GM12878 (cell line): Measurements from ENCODE around the gene ZBTB44. TPM values are rescaled to one million over a fixed set of nuclear protein-coding genes. Genes with fewer than 3 reads are reported as not detected.

Source experiments
- ATAC-seq: fragments of 200-7000 bp; cut with Tn5 transposase; 3 replicates; pipeline ENCODE4 v1.9.1; 2020; ENCODE audit warnings: mild to moderate bottlenecking, moderate library complexity
- BruUV-seq: library from RNA; stranded (reverse); fragments of 400-500 nt; replicated peaks from 2 replicates; lab custom pipeline; 2021; lab: Mats Ljungman, UMichigan
- CTCF ChIA-PET: fragments of 300-600 bp; sonication (Branson Sonifier 250); formaldehyde crosslinking; extraction: SDS; loops from one replicate; lab custom pipeline; 2021; ENCODE audit warnings: inconsistent platforms; lab: Yijun Ruan, JAX
- POLR2A ChIA-PET: fragments of 350-600 bp; formaldehyde crosslinking; extraction: SDS; loops from one replicate; lab custom pipeline; 2021; ENCODE audit warnings: inconsistent platforms; lab: Charles Lee
- RAD21 ChIA-PET: fragments of 300-600 bp; sonication (Branson Sonifier 250); formaldehyde crosslinking; loops from one replicate; lab custom pipeline; 2023; ENCODE audit warnings: antibody characterized with exemption; ENCODE audit not compliant: unreplicated experiment; lab: Charles Lee
- SMC1A ChIA-PET: fragments of 300-600 bp; sonication (Branson Sonifier 250); formaldehyde crosslinking; loops from one replicate; lab custom pipeline; 2023; ENCODE audit not compliant: unreplicated experiment, uncharacterized antibody; lab: Charles Lee
- DNase-seq: peaks from one replicate; pipeline ENCODE4 v3.0.0-alpha.2; 2011; ENCODE audit warnings: low read depth, low spot score
- FAIRE-seq: peaks from 3 replicates; lab custom pipeline; 2011; peaks lifted over from hg19 to GRCh38; lab: Jason Lieb, UNC
- H2AFZ ChIP-seq: 2 replicates; pipeline ENCODE4 v1.6.0; 2011; ENCODE audit warnings: low read depth, low read length, control low read depth; ENCODE audit not compliant: control insufficient read depth
- H3K27ac ChIP-seq: 2 replicates; pipeline ENCODE4 v1.5.1; 2011; ENCODE audit warnings: control low read depth; ENCODE audit not compliant: control insufficient read depth, insufficient read depth
- H3K27me3 ChIP-seq, 2 experiments: replicated peaks in 1 of 2; 2 replicates each; pipeline versions ENCODE4 v1.6.0 to v1.6.1; 2011; ENCODE audit warnings: low read length in 1 of 2; ENCODE audit not compliant: control insufficient read depth in 2 of 2, insufficient read depth in 2 of 2
- H3K36me3 ChIP-seq, 2 experiments: 2 replicates each; pipeline ENCODE4 v1.5.1; 2011; ENCODE audit warnings: low read length in 1 of 2; ENCODE audit not compliant: control insufficient read depth in 2 of 2, insufficient read depth in 2 of 2
- H3K4me1 ChIP-seq: 2 replicates; pipeline ENCODE4 v1.6.1; 2011; ENCODE audit warnings: mild to moderate bottlenecking, low read length, moderate library complexity, mixed read lengths; ENCODE audit not compliant: control insufficient read depth, insufficient read depth
- H3K4me2 ChIP-seq: 2 replicates; pipeline ENCODE4 v1.6.0; 2011; ENCODE audit warnings: control low read depth; ENCODE audit not compliant: control insufficient read depth, insufficient read depth
- H3K4me3 ChIP-seq: fragments of 200-600 bp; sonication (generic); 2 replicates; pipeline ENCODE4 v1.5.1; 2016
- H3K79me2 ChIP-seq: 2 replicates; pipeline ENCODE4 v1.6.0; 2011; ENCODE audit warnings: low read length; ENCODE audit not compliant: control insufficient read depth, insufficient read depth
- H3K9ac ChIP-seq: 2 replicates; pipeline ENCODE4 v1.8.0; 2011; ENCODE audit warnings: low read length, control low read depth, mixed read lengths; ENCODE audit not compliant: control insufficient read depth, insufficient read depth
- H3K9me3 ChIP-seq: replicated peaks from 3 replicates; pipeline ENCODE4 v1.5.1; 2011; ENCODE audit warnings: mild to moderate bottlenecking, low read length; ENCODE audit not compliant: control insufficient read depth, insufficient read depth
- H4K20me1 ChIP-seq: 2 replicates; pipeline ENCODE4 v1.6.0; 2011; ENCODE audit not compliant: control insufficient read depth, insufficient read depth
- ATF7 ChIP-seq: fragments of 450-650 bp; IDR thresholded peaks from 2 replicates; pipeline ENCODE4 v1.6.1; 2016; ENCODE audit warnings: low read depth, mild to moderate bottlenecking
- BCL11A ChIP-seq: IDR thresholded peaks from 2 replicates; pipeline ENCODE4 v1.6.1; 2011; ENCODE audit warnings: low read depth, low read length
- CHD4 ChIP-seq: fragments of 200-600 bp; sonication (generic); IDR thresholded peaks from 2 replicates; pipeline ENCODE4 v1.6.1; 2016; ENCODE audit warnings: mild to moderate bottlenecking
- CREB1 ChIP-seq: IDR thresholded peaks from 2 replicates; pipeline ENCODE4 v1.6.1; 2012; ENCODE audit warnings: low read depth, mild to moderate bottlenecking, inconsistent platforms
- DPF2 ChIP-seq: fragments of 450-650 bp; IDR thresholded peaks from 2 replicates; pipeline ENCODE4 v1.6.1; 2017; ENCODE audit warnings: mild to moderate bottlenecking
- E4F1 ChIP-seq: fragments of 450-650 bp; IDR thresholded peaks from 2 replicates; pipeline ENCODE4 v1.6.1; 2018; ENCODE audit warnings: borderline replicate concordance, mild to moderate bottlenecking; ENCODE audit not compliant: partially characterized antibody
- ESRRA ChIP-seq: IDR thresholded peaks from 2 replicates; pipeline ENCODE4 v1.6.1; 2012; ENCODE audit warnings: mild to moderate bottlenecking, low read length, improper control_type of control experiment
- GATAD2B ChIP-seq: fragments of 450-650 bp; conservative IDR thresholded peaks from 2 replicates; pipeline ENCODE4 v1.6.1; 2017; ENCODE audit warnings: low read depth, mild to moderate bottlenecking, moderate library complexity
- MXI1 ChIP-seq: fragments of 150-350 bp; IDR thresholded peaks from 2 replicates; pipeline ENCODE4 v1.6.1; 2011; ENCODE audit warnings: low read depth, mild to moderate bottlenecking, inconsistent platforms, low read length, improper control_type of control experiment
- MYC ChIP-seq: IDR thresholded peaks from 2 replicates; pipeline ENCODE4 v1.6.1; 2011; ENCODE audit warnings: mild to moderate bottlenecking, low read length, moderate library complexity, inconsistent platforms; ENCODE audit not compliant: insufficient read depth, insufficient replicate concordance, insufficient read length, severe bottlenecking
- NR2F1 ChIP-seq: fragments of 450-650 bp; conservative IDR thresholded peaks from 2 replicates; pipeline ENCODE4 v1.6.1; 2017; ENCODE audit warnings: mild to moderate bottlenecking
- PAX5 ChIP-seq: IDR thresholded peaks from 2 replicates; pipeline ENCODE4 v1.6.1; 2011; ENCODE audit warnings: low read depth, low read length, borderline replicate concordance
- PAX8 ChIP-seq: fragments of 450-650 bp; IDR thresholded peaks from 2 replicates; pipeline ENCODE4 v1.6.1; 2017; ENCODE audit warnings: mild to moderate bottlenecking, moderate library complexity
- POLR2A ChIP-seq: IDR thresholded peaks from 2 replicates; pipeline ENCODE4 v1.6.1; 2011; ENCODE audit warnings: low read depth, mild to moderate bottlenecking, low read length
- POU2F2 ChIP-seq: IDR thresholded peaks from 3 replicates; pipeline ENCODE4 v1.6.1; 2011; ENCODE audit warnings: low read depth, mild to moderate bottlenecking, low read length, borderline replicate concordance
- RB1 ChIP-seq: fragments of 450-650 bp; formaldehyde crosslinking; IDR thresholded peaks from 2 replicates; pipeline ENCODE4 v1.6.1; 2017; ENCODE audit warnings: mild to moderate bottlenecking, borderline replicate concordance
- RBBP5 ChIP-seq: fragments of 200-600 bp; sonication (generic); conservative IDR thresholded peaks from 2 replicates; pipeline ENCODE4 v1.6.1; 2016
- SIN3A ChIP-seq: IDR thresholded peaks from 2 replicates; pipeline ENCODE4 v1.6.1; 2012; ENCODE audit warnings: low read depth, low read length, improper control_type of control experiment
- SMARCA5 ChIP-seq: fragments of 450-650 bp; IDR thresholded peaks from 2 replicates; pipeline ENCODE4 v1.6.1; 2017; ENCODE audit warnings: mild to moderate bottlenecking
- SP1 ChIP-seq: IDR thresholded peaks from one replicate; pipeline ENCODE4 v1.6.1; 2011; ENCODE audit warnings: low read depth, low read length
- SREBF1 ChIP-seq: IDR thresholded peaks from 2 replicates; pipeline ENCODE4 v1.6.1; 2012; ENCODE audit warnings: mild to moderate bottlenecking, low read length
- TAF1 ChIP-seq: IDR thresholded peaks from 2 replicates; pipeline ENCODE4 v1.6.1; 2011; ENCODE audit warnings: mild to moderate bottlenecking, low read depth, low read length, borderline replicate concordance
- TCF7 ChIP-seq: IDR thresholded peaks from 2 replicates; pipeline ENCODE4 v1.6.1; 2014; ENCODE audit warnings: antibody characterized with exemption, borderline replicate concordance
- YY1 ChIP-seq: IDR thresholded peaks from 2 replicates; pipeline ENCODE4 v1.6.1; 2011; ENCODE audit warnings: low read depth, mild to moderate bottlenecking, low read length
- ZNF274 ChIP-seq: IDR thresholded peaks from one replicate; pipeline ENCODE4 v1.8.0; 2011; ENCODE audit not compliant: insufficient read length, insufficient read depth
- WGBS: methylation state at CpG from one replicate; pipeline ENCODE4 v1.1.6; 2016; ENCODE audit warnings: low lambda C conversion rate; ENCODE audit not compliant: insufficient replicate concordance, insufficient coverage; ENCODE audit errors: missing lambda C conversion rate; 5-methylcytosine and 5-hydroxymethylcytosine counted together
- in situ Hi-C: fragments of 300-500 bp; cut with MboI; formaldehyde crosslinking; loops from 9 replicates; pipeline ENCODE4 v1.14.3; 2018; ENCODE audit warnings: mixed read lengths
- intact Hi-C: fragments of 100-400 bp; cut with micrococcal nuclease; formaldehyde crosslinking; loops from one replicate; pipeline ENCODE4 v1.14.2; 2022; ENCODE audit not compliant: unreplicated experiment
- polyA plus RNA-seq, 11 experiments: library from polyadenylated mRNA; depleted of rRNA in 4 of 11; unstranded in 6 of 11; stranded (reverse) in 5 of 11; fragments of >200 nt; fragmentation: Nextera tagmentation in 4 of 11; fragmentation: Illumina TruSeq in 1 of 11; extraction: Ambion mirVana in 4 of 11; extraction: Trizol in 1 of 11; gene quantifications; 1 replicate in 1 of 11; 2 replicates in 10 of 11; pipeline versions ENCODE4 v1.2.1 to v1.2.3, GENCODE V29; 2011 to 2016; ENCODE audit warnings: inconsistent platforms in 2 of 11, missing spikeins in 2 of 11, low read depth in 1 of 11
- total RNA-seq, 4 experiments: library from RNA; depleted of rRNA in 3 of 4; stranded (reverse); fragments of >200 nt in 3 of 4; fragmentation: Illumina TruSeq in 1 of 4; extraction: Trizol in 1 of 4; gene quantifications; 2 replicates each; pipeline versions ENCODE4 v1.2.1 to v1.2.3, GENCODE V29; 2013 to 2021

The ZBTB44 gene
- total and polyA plus RNA-seq, 10 of the 15 experiments (the other 5 are each of a cell fraction or from before 2014, with no cell fraction given): 2.8 to 38.2 (median 12.2) TPM

DNA sequence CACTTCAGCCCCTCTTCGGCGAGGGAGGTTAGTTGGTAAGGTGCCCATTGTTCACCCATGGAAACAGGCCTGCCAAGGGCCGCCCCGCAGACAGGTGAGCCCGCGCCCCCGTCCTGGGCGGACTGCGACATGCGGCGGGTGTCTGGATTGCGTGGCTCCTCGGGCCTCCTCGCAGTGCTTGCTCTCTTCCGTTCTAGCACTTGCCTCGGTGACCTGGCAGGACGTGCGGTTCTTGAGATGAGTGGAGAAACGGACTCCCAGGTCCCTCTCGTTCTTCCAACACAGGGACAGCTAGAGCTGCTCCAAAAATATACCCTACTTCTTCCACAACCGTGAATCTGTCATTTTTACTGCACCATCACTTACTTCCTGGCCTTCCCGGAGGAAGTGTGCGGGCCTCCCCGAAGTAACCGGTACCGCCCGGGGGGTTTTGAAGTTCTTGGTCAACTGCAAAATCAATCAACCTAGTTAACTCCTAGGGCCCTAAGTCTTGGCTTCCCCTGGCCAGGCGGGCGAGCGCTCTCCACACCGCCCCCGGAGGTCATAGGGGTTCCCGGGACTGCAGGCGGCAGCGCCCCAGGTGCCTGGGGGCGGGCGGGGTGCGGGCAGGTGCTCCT lies 745 bp upstream of the ZBTB44 start (continued):
- 0 out of 2 replicates have a peak, but pooled peaks have one; percentile 48 for TF ChIP-seq GATAD2B
- no peak for TF ChIP-seq POU2F2
- no peak for TF ChIP-seq PAX8
- TF ChIP-seq CHD4: no peak
- TF ChIP-seq YY1: no peak
- TF ChIP-seq ZNF274: no peak
- TF ChIP-seq CREB1: no peak
- TF ChIP-seq PAX5: no peak
- no peak for TF ChIP-seq MXI1
- TF ChIP-seq DPF2: peak; percentile 52; the same call in 1 of the 2 replicates
- no peak; the same call in 1 of the 2 replicates for TF ChIP-seq TAF1
- TF ChIP-seq TCF7: no peak
- no peak for TF ChIP-seq SREBF1
- no peak for TF ChIP-seq BCL11A
- TF ChIP-seq ESRRA: no peak
- TF ChIP-seq, all 136 proteins: peak for 10

DNA sequence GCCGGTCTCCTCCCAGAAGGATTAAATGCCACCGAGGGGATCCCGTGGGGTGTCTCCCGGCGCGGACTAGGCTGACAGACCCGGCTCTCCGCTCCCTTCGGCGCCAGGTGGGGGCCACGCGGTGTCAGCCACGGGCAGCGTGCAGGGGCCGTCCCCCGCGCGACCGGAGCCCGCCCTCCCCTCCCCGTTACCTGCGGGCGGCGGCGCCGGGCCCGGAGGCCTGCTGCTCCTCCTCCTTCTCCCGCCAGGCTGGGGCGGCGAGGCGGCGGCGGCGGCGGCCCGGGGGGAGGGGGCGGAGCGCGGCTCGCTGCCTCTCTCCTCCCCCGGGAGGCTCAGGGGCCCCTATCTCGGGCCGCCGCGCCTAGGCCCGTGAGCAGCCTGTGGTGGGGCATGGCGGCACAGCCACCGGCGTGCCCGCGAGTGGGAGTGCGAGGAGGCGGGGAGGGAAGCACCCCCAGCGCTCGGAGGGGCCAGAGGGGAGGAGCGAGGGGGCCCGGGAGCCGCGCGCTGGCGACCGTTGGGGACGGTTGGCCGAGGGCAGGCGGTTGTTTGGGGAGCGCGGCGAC lies 450 bp downstream of the ZBTB44 start:
- in situ Hi-C loops (no loop called here), intact Hi-C loops (loop anchor here (5.0 kb wide), 2 partner anchors 37 to 72 kb away; no protein-coding TSS in a partner anchor)
- peak overlapping the region; percentile 83 for H3K9ac ChIP-seq
- no peaks in the 10 kb centered on the region for H3K9me3 ChIP-seq
- 0 out of 2 replicates have a peak overlapping the region, but pooled peaks have one; percentile 38 for H3K4me2 ChIP-seq
- H4K20me1 ChIP-seq: no peaks in the 10 kb centered on the region
- H3K27ac ChIP-seq: peak overlapping the region; percentile 78
- no peaks in the 10 kb centered on the region for H3K27me3 ChIP-seq
- SMC1A ChIA-PET: interaction anchor here (5.3 kb wide), 1 partner anchor 13 kb away, joined by 40 read pairs; no protein-coding TSS in a partner anchor
- ATAC-seq (peak; percentile 77), DNase-seq (no peak), FAIRE-seq (no peak)
- H3K36me3 ChIP-seq: no peaks in the 10 kb centered on the region
- peak overlapping the region; percentile 58 for H2AFZ ChIP-seq
- POLR2A ChIA-PET: interaction anchor here (5.0 kb wide), 1 partner anchor 13 kb away, joined by 24 read pairs; no protein-coding TSS in a partner anchor
- CTCF ChIA-PET: interaction anchor here (1.5 kb wide), 1 partner anchor 14 kb away, joined by 6 read pairs; no protein-coding TSS in a partner anchor
- peaks cover 32% of the 10 kb centered on the region for H3K79me2 ChIP-seq
- BruUV-seq: no TSS peak
- peak overlapping the region; percentile 75 for H3K4me3 ChIP-seq
- peaks cover 7% of the 10 kb centered on the region; the same call in 1 of the 2 replicates for H3K4me1 ChIP-seq
- under 1% methylated on average over 35 of the region's 68 CpGs for WGBS
- RAD21 ChIA-PET: no interaction called here
- TF ChIP-seq SP1 (no peak), SMARCA5 (0 out of 2 replicates have a peak, but pooled peaks have one; percentile 58), RBBP5 (no peak), SIN3A (0 out of 2 replicates have a peak, but pooled peaks have one; percentile 56), MYC (peak; percentile 58), POLR2A (peak; percentile 74), E4F1 (no peak), RB1 (peak; percentile 73; the same call in 1 of the 2 replicates), NR2F1 (peak; percentile 50; the same call in 1 of the 2 replicates), ATF7 (no peak)
